Fibroblast of the aortic adventitia (primary cell): ENCODE measurements around the gene STIM2. TPM values are rescaled to one million over a fixed set of nuclear protein-coding genes. Genes with fewer than 3 reads are reported as not detected.

Source experiments
- DNase-seq: peaks from one replicate; pipeline ENCODE4 v3.0.0-alpha.2; 2010; ENCODE audit warnings: low read depth
- H3K4me3 ChIP-seq: 2 replicates; pipeline ENCODE4 v1.5.1; 2011; ENCODE audit warnings: low read depth, mild to moderate bottlenecking, control low read depth, low read length, moderate library complexity
- total RNA-seq: library from RNA; depleted of rRNA; stranded (reverse); fragments of >200 nt; gene quantifications from 2 replicates; pipeline ENCODE4 v1.2.3, GENCODE V29; 2012; ENCODE audit warnings: low replicate concordance
- TF ChIP-seq, protein P1 (sequence below): IDR thresholded peaks from 2 replicates; pipeline ENCODE4 v1.5.1; 2011; ENCODE audit warnings: mild to moderate bottlenecking, low read length, control low read depth, inconsistent platforms; ENCODE audit not compliant: insufficient read depth

STIM2 gene
- total RNA-seq, 1 donor: 31.2 TPM

DNA sequence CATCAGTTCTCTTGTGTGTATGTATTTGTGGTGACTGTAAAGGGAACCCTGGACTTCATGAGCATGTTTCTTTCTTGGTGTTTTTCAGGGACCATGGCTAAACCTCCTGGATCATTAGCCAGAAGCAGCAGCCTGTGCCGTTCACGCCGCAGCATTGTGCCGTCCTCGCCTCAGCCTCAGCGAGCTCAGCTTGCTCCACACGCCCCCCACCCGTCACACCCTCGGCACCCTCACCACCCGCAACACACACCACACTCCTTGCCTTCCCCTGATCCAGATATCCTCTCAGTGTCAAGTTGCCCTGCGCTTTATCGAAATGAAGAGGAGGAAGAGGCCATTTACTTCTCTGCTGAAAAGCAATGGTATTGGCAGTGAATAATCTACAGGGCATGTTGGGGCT lies 157.0 kb downstream of the STIM2 start:
- no peak for DNase-seq
- TF ChIP-seq, protein P1, sequence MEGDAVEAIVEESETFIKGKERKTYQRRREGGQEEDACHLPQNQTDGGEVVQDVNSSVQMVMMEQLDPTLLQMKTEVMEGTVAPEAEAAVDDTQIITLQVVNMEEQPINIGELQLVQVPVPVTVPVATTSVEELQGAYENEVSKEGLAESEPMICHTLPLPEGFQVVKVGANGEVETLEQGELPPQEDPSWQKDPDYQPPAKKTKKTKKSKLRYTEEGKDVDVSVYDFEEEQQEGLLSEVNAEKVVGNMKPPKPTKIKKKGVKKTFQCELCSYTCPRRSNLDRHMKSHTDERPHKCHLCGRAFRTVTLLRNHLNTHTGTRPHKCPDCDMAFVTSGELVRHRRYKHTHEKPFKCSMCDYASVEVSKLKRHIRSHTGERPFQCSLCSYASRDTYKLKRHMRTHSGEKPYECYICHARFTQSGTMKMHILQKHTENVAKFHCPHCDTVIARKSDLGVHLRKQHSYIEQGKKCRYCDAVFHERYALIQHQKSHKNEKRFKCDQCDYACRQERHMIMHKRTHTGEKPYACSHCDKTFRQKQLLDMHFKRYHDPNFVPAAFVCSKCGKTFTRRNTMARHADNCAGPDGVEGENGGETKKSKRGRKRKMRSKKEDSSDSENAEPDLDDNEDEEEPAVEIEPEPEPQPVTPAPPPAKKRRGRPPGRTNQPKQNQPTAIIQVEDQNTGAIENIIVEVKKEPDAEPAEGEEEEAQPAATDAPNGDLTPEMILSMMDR: no peak
- no peak overlapping the region for H3K4me3 ChIP-seq

GRCh38 chr4:27018076-27018475 lies 157.4 kb downstream of the STIM2 start:
- no peak overlapping the region for H3K4me3 ChIP-seq
- TF ChIP-seq, protein P1: no peak

DNA sequence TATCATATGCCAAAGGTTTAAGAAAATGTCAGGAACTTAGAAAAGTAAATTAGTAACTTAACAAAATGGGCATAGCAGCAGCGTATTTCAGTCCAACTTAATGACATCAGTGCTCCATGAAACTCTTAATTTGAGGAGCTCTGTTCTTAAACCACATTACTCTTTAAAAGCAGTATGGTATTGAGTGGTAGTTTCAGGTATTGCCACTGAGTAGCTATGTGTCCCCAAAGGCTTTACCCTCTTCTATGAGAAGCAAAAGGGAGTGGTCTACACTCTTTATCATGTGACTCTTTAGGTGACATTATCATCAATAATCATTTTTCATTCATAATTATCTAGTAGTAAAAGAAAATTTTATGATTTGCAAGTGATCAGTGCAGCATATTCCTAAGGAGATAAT lies 158.3 kb downstream of the STIM2 start:
- no peak for DNase-seq
- TF ChIP-seq, protein P1: no peak
- H3K4me3 ChIP-seq: no peak overlapping the region

More at GRCh38 chr4:27018076-27018475, 157.4 kb downstream of the STIM2 start:
- DNase-seq: no peak

- no peak overlapping the region for H3K4me3 ChIP-seq
- no peak for DNase-seq
- TF ChIP-seq, protein P1: no peak
These were observed 159.1 kb downstream of the STIM2 start for GRCh38 chr4:27019766-27020165.

GRCh38 chr4:27020203-27020602 lies 159.6 kb downstream of the STIM2 start:
- H3K4me3 ChIP-seq: no peak overlapping the region
- TF ChIP-seq, protein P1: no peak
- no peak for DNase-seq

- no peak overlapping the region for H3K4me3 ChIP-seq
- TF ChIP-seq, protein P1: no peak
- no peak for DNase-seq
These were observed 160.0 kb downstream of the STIM2 start for GRCh38 chr4:27020603-27021002.

DNA sequence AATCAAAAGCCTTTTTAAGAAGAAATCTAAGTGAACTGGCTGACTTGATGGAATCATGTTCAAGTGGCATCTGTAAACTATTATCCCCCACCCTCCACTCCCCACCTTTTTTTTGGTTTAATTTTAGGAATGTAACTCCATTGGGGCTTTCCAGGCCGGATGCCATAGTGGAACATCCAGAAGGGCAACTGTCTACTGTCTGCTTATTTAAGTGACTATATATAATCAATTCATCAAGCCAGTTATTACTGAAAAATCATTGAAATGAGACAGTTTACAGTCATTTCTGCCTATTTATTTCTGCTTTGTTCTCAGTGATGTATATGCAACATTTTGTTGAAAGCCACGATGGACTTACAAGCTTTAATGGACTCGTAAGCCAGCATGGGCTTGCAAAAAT lies 162.3 kb downstream of the STIM2 start:
- TF ChIP-seq, protein P1: no peak
- no peak for DNase-seq

More for the DNA sequence above, 162.3 kb downstream of the STIM2 start:
- H3K4me3 ChIP-seq: no peak overlapping the region
